SK-N-SH (cell line): ENCODE measurements around the gene FCGBP. TPM values are rescaled to one million over a fixed set of nuclear protein-coding genes. Genes with fewer than 3 reads are reported as not detected.

Experiments
- CTCF ChIA-PET: fragments of 300-600, 350-600 bp; formaldehyde crosslinking; extraction: SDS; loops from one replicate; lab custom pipeline; 2021; lab: Yijun Ruan, JAX
- POLR2A ChIA-PET: fragments of 350-600 bp; sonication (Branson Sonifier 250); formaldehyde crosslinking; extraction: SDS; loops from one replicate; lab custom pipeline; 2020; ENCODE audit warnings: antibody characterized with exemption, inconsistent platforms; lab: Yijun Ruan, JAX
- DNase-seq: peaks from one replicate; pipeline ENCODE4 v3.0.0; 2012
- H2AFZ ChIP-seq: fragments of 200-600 bp; sonication (generic); 2 replicates; pipeline ENCODE4 v1.8.1; 2016; ENCODE audit warnings: antibody characterized with exemption, mild to moderate bottlenecking, low read depth
- H3F3A ChIP-seq: fragments of 200-600 bp; sonication (generic); replicated peaks from 2 replicates; pipeline ENCODE3; 2016; ENCODE audit warnings: antibody characterized with exemption, mild to moderate bottlenecking; ENCODE audit not compliant: insufficient read depth
- H3K27ac ChIP-seq, 2 experiments: fragments of 200-500 bp in 1 of 2; fragments of 200-600 bp in 1 of 2; sonication (Bioruptor generic) in 1 of 2; sonication (generic), shearing (Covaris generic) in 1 of 2; 2 replicates each; pipeline versions ENCODE4 v1.5.1 to v1.6.1; 2014 to 2016; ENCODE audit warnings: low read depth in 2 of 2, inconsistent platforms in 1 of 2, low read length in 1 of 2, mild to moderate bottlenecking in 1 of 2, mixed read lengths in 1 of 2
- H3K27me3 ChIP-seq: fragments of 200-600 bp; sonication (generic), shearing (Covaris generic); 2 replicates; pipeline ENCODE4 v1.6.1; 2016; ENCODE audit warnings: mixed run types; ENCODE audit not compliant: insufficient read depth
- H3K36me3 ChIP-seq, 2 experiments: fragments of 200-500 bp in 1 of 2; fragments of 200-600 bp in 1 of 2; sonication (Bioruptor generic) in 1 of 2; sonication (generic) in 1 of 2; replicated peaks in 1 of 2; 2 replicates each; pipeline versions ENCODE3 to v1.5.1; 2014 to 2016; ENCODE audit warnings: low read length in 1 of 2, mild to moderate bottlenecking in 1 of 2; ENCODE audit not compliant: insufficient read depth in 2 of 2, control insufficient read depth in 1 of 2
- H3K4me1 ChIP-seq, 2 experiments: fragments of 200-500 bp in 1 of 2; fragments of 200-600 bp in 1 of 2; sonication (Bioruptor generic) in 1 of 2; sonication (generic), shearing (Covaris generic) in 1 of 2; 2 replicates each; pipeline versions ENCODE4 v1.5.1 to v1.6.1; 2014 to 2016; ENCODE audit warnings: low read depth in 1 of 2, low read length in 1 of 2, mixed run types in 1 of 2; ENCODE audit not compliant: insufficient read depth in 2 of 2, control insufficient read depth in 1 of 2
- H3K4me2 ChIP-seq: fragments of 200-600 bp; sonication (generic), shearing (Covaris generic); 2 replicates; pipeline ENCODE4 v1.6.1; 2017; ENCODE audit warnings: mixed run types
- H3K4me3 ChIP-seq, 2 experiments: fragments of 200-500 bp in 1 of 2; fragments of 200-600 bp in 1 of 2; sonication (Bioruptor generic) in 1 of 2; sonication (generic), shearing (Covaris generic) in 1 of 2; 2 replicates each; pipeline versions ENCODE4 v1.5.1 to v1.8.1; 2014 to 2016; ENCODE audit warnings: low read depth in 2 of 2, inconsistent platforms in 1 of 2, low read length in 1 of 2, mild to moderate bottlenecking in 1 of 2, mixed read lengths in 1 of 2, moderate library complexity in 1 of 2
- H3K79me2 ChIP-seq: fragments of 200-600 bp; sonication (generic); 2 replicates; pipeline ENCODE4 v1.8.1; 2017; ENCODE audit warnings: mild to moderate bottlenecking; ENCODE audit not compliant: insufficient read depth
- H3K9ac ChIP-seq: fragments of 200-600 bp; sonication (generic); 2 replicates; pipeline ENCODE4 v1.6.1; 2017; ENCODE audit warnings: mixed run types
- H3K9me2 ChIP-seq: fragments of 200-600 bp; sonication (generic); 2 replicates; pipeline ENCODE4 v1.6.1; 2017; ENCODE audit warnings: mixed run types
- H3K9me3 ChIP-seq: fragments of 200-600 bp; sonication (generic); 2 replicates; pipeline ENCODE4 v1.6.1; 2017; ENCODE audit warnings: mixed run types, mild to moderate bottlenecking, moderate library complexity
- H4K20me1 ChIP-seq: fragments of 200-600 bp; sonication (generic); 2 replicates; pipeline ENCODE4 v1.6.1; 2017; ENCODE audit warnings: mild to moderate bottlenecking, mixed run types; ENCODE audit not compliant: insufficient read depth
- CTCF ChIP-seq: fragments of 200-600 bp; sonication (generic); IDR thresholded peaks from 2 replicates; pipeline ENCODE4 v1.6.1; 2017; ENCODE audit warnings: antibody characterized with exemption, mild to moderate bottlenecking, moderate library complexity
- FOSL2 ChIP-seq: IDR thresholded peaks from 2 replicates; pipeline ENCODE4 v1.4.0; 2012; ENCODE audit warnings: low read depth, mild to moderate bottlenecking, moderate library complexity, borderline replicate concordance
- JUND ChIP-seq: IDR thresholded peaks from 2 replicates; pipeline ENCODE4 v1.4.0; 2012
- MAX ChIP-seq: IDR thresholded peaks from 2 replicates; pipeline ENCODE4 v1.4.0; 2012; ENCODE audit warnings: low read depth
- MXI1 ChIP-seq: IDR thresholded peaks from 2 replicates; pipeline ENCODE4 v1.6.1; 2012; ENCODE audit warnings: mild to moderate bottlenecking, low read depth, low read length, improper control_type of control experiment
- NRF1 ChIP-seq: IDR thresholded peaks from 2 replicates; pipeline ENCODE4 v1.6.1; 2012; ENCODE audit warnings: low read depth, mild to moderate bottlenecking, low read length
- PBX3 ChIP-seq: IDR thresholded peaks from 2 replicates; pipeline ENCODE4; 2012
- POLR2AphosphoS5 ChIP-seq: IDR thresholded peaks from 2 replicates; pipeline ENCODE4 v1.6.1; 2012; ENCODE audit warnings: low read depth, low read length
- RFX5 ChIP-seq: IDR thresholded peaks from 2 replicates; pipeline ENCODE4 v1.6.1; 2012; ENCODE audit warnings: mild to moderate bottlenecking, improper control_type of control experiment, low read length
- SIN3A ChIP-seq: IDR thresholded peaks from 2 replicates; pipeline ENCODE4 v1.6.1; 2012; ENCODE audit warnings: low read depth, mild to moderate bottlenecking, low read length, moderate library complexity, borderline replicate concordance
- SMC3 ChIP-seq: IDR thresholded peaks from 2 replicates; pipeline ENCODE4 v1.6.1; 2012; ENCODE audit warnings: low read depth, low read length, improper control_type of control experiment
- TAF1 ChIP-seq: IDR thresholded peaks from 2 replicates; pipeline ENCODE4 v1.6.1; 2012; ENCODE audit warnings: low read depth, mild to moderate bottlenecking, low read length, moderate library complexity, borderline replicate concordance
- TCF12 ChIP-seq: IDR thresholded peaks from 2 replicates; pipeline ENCODE4 v1.4.0; 2012
- TEAD4 ChIP-seq: IDR thresholded peaks from 2 replicates; pipeline ENCODE4 v1.4.0; 2012; ENCODE audit warnings: mild to moderate bottlenecking, borderline replicate concordance; ENCODE audit not compliant: insufficient read depth
- ZBTB33 ChIP-seq: IDR thresholded peaks from 2 replicates; pipeline ENCODE4 v1.4.0; 2012; ENCODE audit warnings: low read depth, borderline replicate concordance
- WGBS: methylation state at CpG from one replicate; pipeline ENCODE4 v1.1.6; 2017; ENCODE audit warnings: low lambda C conversion rate; 5-methylcytosine and 5-hydroxymethylcytosine counted together
- polyA plus RNA-seq, 3 experiments: library from polyadenylated mRNA; depleted of rRNA; stranded (reverse); fragments of >200 nt; gene quantifications; 2 replicates each; pipeline ENCODE4 v1.2.3, GENCODE V29; 2012

Gene FCGBP
- polyA plus RNA-seq, 1 of the 3 experiments (the other 2 are of a cell fraction), result 0.07 TPM

- 68% methylated on average over 8 of the region's 20 CpGs for WGBS
- ChIA-PET CTCF (interaction anchor here (0.8 kb wide), 1 partner anchor 70 kb away, joined by 3 read pairs; no protein-coding TSS in a partner anchor), POLR2A (no interaction called here)
- DNase-seq, result no peak
- Histone ChIP-seq H3K27ac (no peak overlapping the region), H3K4me3 (no peak overlapping the region), H2AFZ (no peak overlapping the region), H3F3A (no peaks in the 10 kb centered on the region), H3K9ac (no peak overlapping the region), H4K20me1 (no peaks in the 10 kb centered on the region), H3K9me2 (no peaks in the 10 kb centered on the region), H3K4me2 (no peak overlapping the region), H3K79me2 (no peaks in the 10 kb centered on the region), H3K9me3 (no peaks in the 10 kb centered on the region), H3K36me3 (no peaks in the 10 kb centered on the region), H3K4me1 (no peaks in the 10 kb centered on the region), H3K27me3 (no peaks in the 10 kb centered on the region)
- TF ChIP-seq MXI1 (no peak), SIN3A (no peak), FOSL2 (no peak), ZBTB33 (no peak), NRF1 (no peak), TCF12 (no peak), POLR2AphosphoS5 (no peak), SMC3 (no peak), TEAD4 (no peak), RFX5 (no peak), PBX3 (no peak), JUND (no peak), CTCF (no peak), MAX (no peak), TAF1 (no peak)
These were observed 20.6 kb downstream of the FCGBP start for GRCh38 chr19:39913682-39914333.
